GM21390 (cell line): ENCODE data around the gene FOXL2.

Experiments used
- ATAC-seq: cut with Tn5 transposase; IDR thresholded peaks from one replicate; pipeline ENCODE4 v1.9.1; 2021; ENCODE audit not compliant: unreplicated experiment

Gene FOXL2

GRCh38 chr3:138946663-138947494 lies at the start of gene FOXL2, which contains the start of gene FOXL2NB:
TSS of gene FOXL2 (minus strand) at chr3:138947137. CDS start at chr3:138946722, 415 bp downstream.
TSS of gene FOXL2NB (plus strand) at chr3:138947217. CDS start at chr3:138947365, 148 bp downstream.
- no peak for ATAC-seq

- no peak for ATAC-seq
Observed at GRCh38 chr3:138995706-138996105, 48.8 kb upstream of the FOXL2 start.

- ATAC-seq = no peak
Observed at GRCh38 chr3:138987181-138987580, 40.2 kb upstream of the FOXL2 start.

- ATAC-seq = no peak
Observed at GRCh38 chr3:138985932-138986331, 39.0 kb upstream of the FOXL2 start.

- ATAC-seq = no peak
Observed at GRCh38 chr3:138984816-138985215, 37.9 kb upstream of the FOXL2 start.

- no peak for ATAC-seq
Observed at GRCh38 chr3:138976047-138976446, 29.1 kb upstream of the FOXL2 start.

GRCh38 chr3:138975351-138975750 lies 28.4 kb upstream of the FOXL2 start:
- ATAC-seq = no peak

- no peak for ATAC-seq
Observed at GRCh38 chr3:138974462-138974861, 27.5 kb upstream of the FOXL2 start.

- ATAC-seq = no peak
Observed at GRCh38 chr3:138972941-138973340, 26.0 kb upstream of the FOXL2 start.

- ATAC-seq = no peak
Observed at GRCh38 chr3:138971766-138972320, 24.9 kb upstream of the FOXL2 start.

- ATAC-seq = no peak
Observed at GRCh38 chr3:138964923-138965322, 18.0 kb upstream of the FOXL2 start.

GRCh38 chr3:138964264-138964663 lies 17.3 kb upstream of the FOXL2 start:
- no peak for ATAC-seq

GRCh38 chr3:138962854-138963560 lies 16.1 kb upstream of the FOXL2 start:
- no peak for ATAC-seq

GRCh38 chr3:138960417-138960852 lies 13.5 kb upstream of the FOXL2 start:
- ATAC-seq = no peak

GRCh38 chr3:138950701-138951100 lies 3.8 kb upstream of the FOXL2 start:
- no peak for ATAC-seq

- no peak for ATAC-seq
Observed at GRCh38 chr3:138950006-138950644, 3.2 kb upstream of the FOXL2 start.

- ATAC-seq = no peak
Observed at GRCh38 chr3:138949445-138950005, 2.6 kb upstream of the FOXL2 start.

- ATAC-seq = no peak
Observed at GRCh38 chr3:138949002-138949418, 2.1 kb upstream of the FOXL2 start.

GRCh38 chr3:138948371-138949001 lies 1.5 kb upstream of the FOXL2 start:
- ATAC-seq = no peak

- no peak for ATAC-seq
Observed at GRCh38 chr3:138947495-138948121, 671 bp upstream of the FOXL2 start.
